T-cell (primary cell): ENCODE data around the gene MPI. TPM values are rescaled to one million over a fixed set of nuclear protein-coding genes. Genes with fewer than 3 reads are reported as not detected.

ENCODE experiments used
- ATAC-seq, 4 experiments: fragments of 200-7000 bp in 3 of 4; fragments of 150-1000 bp in 1 of 4; cut with Tn5 transposase; replicated peaks in 1 of 4; 1 replicate in 3 of 4; 2 replicates in 1 of 4; pipeline ENCODE4 v1.10.0; 2021; ENCODE audit warnings: moderate library complexity in 3 of 4, mild to moderate bottlenecking in 2 of 4, moderate number of reproducible peaks in 1 of 4
- CTCF ChIA-PET, 2 donors: fragments of 300-600 bp; sonication (Branson Sonifier 250); formaldehyde crosslinking; loops; one replicate each; lab custom pipeline; 2022; ENCODE audit warnings: antibody characterized with exemption in 2 of 2; lab: Charles Lee
- POLR2A ChIA-PET, 2 donors: fragments of 300-600 bp; sonication (Branson Sonifier 250); formaldehyde crosslinking; loops; one replicate each; lab custom pipeline; 2022; ENCODE audit warnings: antibody characterized with exemption in 2 of 2; lab: Charles Lee
- DNase-seq, 35 experiments: peaks; one replicate each; pipeline versions ENCODE4 v3.0.0 to v3.0.0-alpha.2; 2013 to 2023
- H3K27ac ChIP-seq: one replicate; pipeline ENCODE4 v1.5.1; 2013; ENCODE audit warnings: low read length
- H3K27me3 ChIP-seq, 2 experiments: replicated peaks in 1 of 2; 1 replicate in 1 of 2; 2 replicates in 1 of 2; pipeline versions ENCODE4 v1.6.1 to v1.7.0; 2013; ENCODE audit warnings: low read length in 1 of 2, mixed read lengths in 1 of 2; ENCODE audit not compliant: control insufficient read depth in 2 of 2, insufficient read depth in 2 of 2; ENCODE audit errors: extremely low read depth in 1 of 2
- H3K36me3 ChIP-seq, 2 donors: 1 replicate in 1 of 2; 2 replicates in 1 of 2; pipeline versions ENCODE4 v1.6.1 to v1.7.0; 2013; ENCODE audit warnings: low read length in 1 of 2; ENCODE audit not compliant: control insufficient read depth in 2 of 2, insufficient read depth in 1 of 2; ENCODE audit errors: extremely low read depth in 1 of 2
- H3K4me1 ChIP-seq, 2 experiments: 1 replicate in 1 of 2; 2 replicates in 1 of 2; pipeline versions ENCODE4 v1.6.1 to v1.7.0; 2013; ENCODE audit warnings: low read length in 2 of 2, mixed read lengths in 1 of 2; ENCODE audit not compliant: insufficient read depth in 2 of 2, control insufficient read depth in 1 of 2; ENCODE audit errors: extremely low read depth in 1 of 2
- H3K4me3 ChIP-seq, 2 donors: 1 replicate in 1 of 2; 2 replicates in 1 of 2; pipeline versions ENCODE4 v1.5.1 to v1.7.0; 2013; ENCODE audit warnings: mild to moderate bottlenecking in 2 of 2, low read length in 1 of 2, moderate library complexity in 1 of 2; ENCODE audit not compliant: control insufficient read depth in 1 of 2; ENCODE audit errors: extremely low read depth in 1 of 2
- H3K9me3 ChIP-seq: 2 replicates; pipeline ENCODE4 v1.7.0; 2013
- H3K27ac Mint-ChIP-seq, 2 donors: one replicate each; pipeline ENCODE4 v1.8.0; 2020 to 2021; ENCODE audit warnings: mild to moderate bottlenecking in 2 of 2, mixed read lengths in 2 of 2
- H3K27me3 Mint-ChIP-seq, 2 donors: one replicate each; pipeline ENCODE4 v1.8.0; 2021 to 2022; ENCODE audit warnings: mixed read lengths in 2 of 2
- H3K36me3 Mint-ChIP-seq: one replicate; pipeline ENCODE4 v1.8.0; 2021; ENCODE audit warnings: mixed read lengths
- H3K4me1 Mint-ChIP-seq, 3 donors: one replicate each; pipeline ENCODE4 v1.8.0; 2020 to 2022; ENCODE audit warnings: mixed read lengths in 3 of 3, mild to moderate bottlenecking in 1 of 3
- H3K4me3 Mint-ChIP-seq, 3 donors: one replicate each; pipeline ENCODE4 v1.8.0; 2020 to 2022; ENCODE audit warnings: mild to moderate bottlenecking in 3 of 3, mixed read lengths in 3 of 3, moderate library complexity in 3 of 3
- H3K9me3 Mint-ChIP-seq, 3 donors: one replicate each; pipeline ENCODE4 v1.8.0; 2020 to 2022; ENCODE audit warnings: mixed read lengths in 3 of 3
- WGBS: methylation state at CpG from one replicate; pipeline ENCODE4 v1.1.5; 2013; ENCODE audit warnings: missing lambda C conversion rate; ENCODE audit not compliant: insufficient coverage; 5-methylcytosine and 5-hydroxymethylcytosine counted together
- total RNA-seq, 35 experiments: library from RNA in 6 of 35; stranded (reverse) in 6 of 35; fragments of 120-200 nt in 1 of 35; gene quantifications; one replicate each; pipeline versions ENCODE4 v1.2.1 to v1.2.4 and lab custom pipeline; 2013 to 2026

MPI gene
- total RNA-seq, 5 donors from 2014 or later (not counting 1 experiment from before 2014, with no cell fraction given): 36.5 to 74.1 (median 66.1) TPM

GRCh38 chr15:74865316-74865715 is 24.5 kb upstream of the MPI start:
- no peaks in the 10 kb centered on the region for H3K27me3 Mint-ChIP-seq
- H3K36me3 ChIP-seq: peaks cover 0 to 8% of the 10 kb centered on the region in 2 donors
- 88% methylated on average over 2 of the region's 2 CpGs for whole genome bisulfite sequencing
- H3K4me3 Mint-ChIP-seq: peak overlapping the region in 1 of 3 donors; percentile 67
- DNase-seq (no peak), ATAC-seq (no peak)
- no peaks in the 10 kb centered on the region for H3K9me3 ChIP-seq
- peaks cover 70 to 77% (median 73%) of the 10 kb centered on the region in 3 donors for H3K4me1 Mint-ChIP-seq
- peak overlapping the region; percentile 70 to 89 for H3K27ac Mint-ChIP-seq
- H3K4me1 ChIP-seq: peaks cover 37 to 73% of the 10 kb centered on the region in 2 experiments
- POLR2A ChIA-PET: interaction anchor here in 1 of 2 donors (1.0 kb wide), 1 partner anchor 18 kb away, joined by 3 read pairs; no protein-coding TSS in a partner anchor
- H3K36me3 Mint-ChIP-seq: peaks cover 16% of the 10 kb centered on the region
- H3K27ac ChIP-seq: no peak overlapping the region
- no peaks in the 10 kb centered on the region for H3K9me3 Mint-ChIP-seq
- CTCF ChIA-PET: interaction anchor here (0.6 to 1.2 kb wide), 4 partner anchors 9 to 100 kb away, joined by 4 to 10 read pairs (median 4); no protein-coding TSS in a partner anchor
- H3K4me3 ChIP-seq: no peak overlapping the region
- no peaks in the 10 kb centered on the region for H3K27me3 ChIP-seq

DNA sequence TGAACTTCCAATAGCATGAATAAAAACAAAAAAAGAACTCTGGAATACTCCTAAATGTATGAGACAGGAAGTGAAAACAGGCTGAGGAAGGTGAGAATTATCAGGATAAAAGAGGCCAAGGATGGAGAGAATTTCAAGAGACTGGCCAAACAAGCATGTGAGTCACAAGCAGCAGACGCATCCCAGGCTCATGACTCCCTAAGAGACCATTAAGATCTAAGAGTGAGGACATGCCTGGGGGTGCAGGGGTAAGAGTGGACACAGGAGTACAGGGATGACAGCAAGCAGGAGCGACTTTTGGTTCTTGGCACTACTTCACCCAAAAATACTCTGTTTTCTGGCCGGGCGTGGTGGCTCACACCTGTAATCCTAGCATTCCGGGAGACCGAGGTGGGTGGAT is 23.8 kb upstream of the MPI start:
- POLR2A ChIA-PET: interaction anchor here in 1 of 2 donors (0.7 kb wide), 1 partner anchor 25 kb away, joined by 7 read pairs; no protein-coding TSS in a partner anchor
- DNase-seq: no peak
- no peak for ATAC-seq
- H3K27ac Mint-ChIP-seq: peak overlapping the region; percentile 70 to 89
- H3K36me3 ChIP-seq: peaks cover 0 to 16% of the 10 kb centered on the region in 2 donors
- H3K9me3 ChIP-seq: no peaks in the 10 kb centered on the region
- no peaks in the 10 kb centered on the region for H3K27me3 ChIP-seq
- H3K4me1 Mint-ChIP-seq: peaks cover 78 to 85% (median 80%) of the 10 kb centered on the region in 3 donors
- H3K4me3 Mint-ChIP-seq: peak overlapping the region in 2 of 3 donors; percentile 3 to 67
- H3K4me1 ChIP-seq: peaks cover 45 to 76% of the 10 kb centered on the region in 2 experiments
- no peak overlapping the region for H3K4me3 ChIP-seq
- H3K9me3 Mint-ChIP-seq: no peaks in the 10 kb centered on the region
- no peak overlapping the region for H3K27ac ChIP-seq
- CTCF ChIA-PET: interaction anchor here in 1 of 2 donors (0.7 kb wide), 1 partner anchor 101 kb away, joined by 4 read pairs; no protein-coding TSS in a partner anchor
- H3K27me3 Mint-ChIP-seq: no peaks in the 10 kb centered on the region
- 95% methylated on average over 5 of the region's 6 CpGs for WGBS
- H3K36me3 Mint-ChIP-seq: peaks cover 17% of the 10 kb centered on the region

- Histone ChIP-seq H3K4me3 (peak overlapping the region; percentile 4 to 10), H3K9me3 (no peaks in the 10 kb centered on the region), H3K36me3 (peaks cover 0 to 16% of the 10 kb centered on the region in 2 donors), H3K27ac (peak overlapping the region; percentile 66), H3K27me3 (no peaks in the 10 kb centered on the region), H3K4me1 (peaks cover 46 to 86% of the 10 kb centered on the region in 2 experiments)
- ATAC-seq (no peak), DNase-seq (no peak)
- POLR2A ChIA-PET: interaction anchor here in 1 of 2 donors (0.6 kb wide), 1 partner anchor 16 kb away, joined by 3 read pairs; no protein-coding TSS in a partner anchor
- no peaks in the 10 kb centered on the region for H3K27me3 Mint-ChIP-seq
- CTCF ChIA-PET: interaction anchor here in 1 of 2 donors (1.1 to 3.2 kb wide), 2 partner anchors 9 to 34 kb away, joined by 4 to 11 read pairs; no protein-coding TSS in a partner anchor
- H3K27ac Mint-ChIP-seq: peak overlapping the region; percentile 85 to 94
- no peaks in the 10 kb centered on the region for H3K9me3 Mint-ChIP-seq
- peaks cover 88 to 93% (median 88%) of the 10 kb centered on the region in 3 donors for H3K4me1 Mint-ChIP-seq
- peaks cover 19% of the 10 kb centered on the region for H3K36me3 Mint-ChIP-seq
- WGBS: no CpG with 5 or more reads among the region's 1 CpG
- peak overlapping the region; percentile 11 to 99 (median 68) for H3K4me3 Mint-ChIP-seq
Measured at GRCh38 chr15:74867466-74868038, 22.3 kb upstream of the MPI start.

GRCh38 chr15:74868059-74868458 is 21.8 kb upstream of the MPI start:
- Histone ChIP-seq H3K36me3 (peaks cover 0 to 16% of the 10 kb centered on the region in 2 donors), H3K4me3 (peak overlapping the region; percentile 4 to 10), H3K27ac (peak overlapping the region; percentile 66), H3K4me1 (peaks cover 46 to 88% of the 10 kb centered on the region in 2 experiments), H3K27me3 (no peaks in the 10 kb centered on the region), H3K9me3 (no peaks in the 10 kb centered on the region)
- 0% methylated on average over 1 of the region's 6 CpGs for WGBS
- Mint-ChIP-seq H3K9me3 (no peaks in the 10 kb centered on the region), H3K4me1 (peaks cover 88 to 93% (median 89%) of the 10 kb centered on the region in 3 donors), H3K27me3 (no peaks in the 10 kb centered on the region), H3K36me3 (peaks cover 22% of the 10 kb centered on the region), H3K4me3 (peak overlapping the region; percentile 11 to 99 (median 68)), H3K27ac (peak overlapping the region; percentile 85 to 94)
- ATAC-seq (peak in 1 of 4 experiments; percentile 14), DNase-seq (no peak)
- CTCF ChIA-PET: interaction anchor here in 1 of 2 donors (1.1 to 3.2 kb wide), 2 partner anchors 10 to 34 kb away, joined by 4 to 11 read pairs; no protein-coding TSS in a partner anchor
- POLR2A ChIA-PET: interaction anchor here in 1 of 2 donors (0.6 kb wide), 1 partner anchor 16 kb away, joined by 3 read pairs; no protein-coding TSS in a partner anchor

GRCh38 chr15:74869372-74869725 is 20.5 kb upstream of the MPI start:
- Mint-ChIP-seq H3K36me3 (peaks cover 21% of the 10 kb centered on the region), H3K9me3 (no peaks in the 10 kb centered on the region), H3K4me1 (peaks cover 80 to 86% (median 85%) of the 10 kb centered on the region in 3 donors), H3K4me3 (peak overlapping the region; percentile 73 to 99 (median 97)), H3K27me3 (no peaks in the 10 kb centered on the region), H3K27ac (peak overlapping the region; percentile 90)
- Histone ChIP-seq H3K9me3 (no peaks in the 10 kb centered on the region), H3K4me3 (no peak overlapping the region), H3K4me1 (peaks cover 45 to 84% of the 10 kb centered on the region in 2 experiments), H3K36me3 (peaks cover 0 to 14% of the 10 kb centered on the region in 2 donors), H3K27me3 (no peaks in the 10 kb centered on the region), H3K27ac (peak overlapping the region; percentile 58)
- ChIA-PET POLR2A (interaction anchor here (0.6 to 0.7 kb wide), 8 partner anchors 8 to 136 kb away, joined by 3 to 12 read pairs (median 4); no protein-coding TSS in a partner anchor), CTCF (interaction anchor here (0.6 to 3.2 kb wide), 12 partner anchors 11 to 986 kb away, joined by 3 to 15 read pairs (median 4); partner anchors contain the start of genes FAM219B (in 1 of the 2) and SNUPN (in 1 of the 2))
- ATAC-seq (no peak), DNase-seq (no peak)
